ENCODE measurements around the gene DDT. TPM values are rescaled to one million over a fixed set of nuclear protein-coding genes. Genes with fewer than 3 reads are reported as not detected.
A peak's percentile ranks its signal among the peaks of the same experiment; 100 is the strongest.
"Not testable (repeated sequence)": the region's sequence is repeated elsewhere in the genome, so short reads cannot be mapped to it uniquely, and the experiment has no call there.

The DDT gene
- total RNA-seq (100 to 1,000 TPM in 1 of 7 donors, 10 to 100 TPM in 6; 63.4 to 112 (median 67.8) TPM), polyA plus RNA-seq (100 to 1,000 TPM; 138 to 224 (median 154) TPM)
- long read RNA-seq, donor 1, transcript DDT-202 (3 exons, 713 nt) = major isoform, 42 of 44 reads
- long read RNA-seq, donor 1, partial matches to known transcripts = 0 of 44 reads
- long read RNA-seq, donor 1, other reads (novel, unspliced or antisense) = 0 of 44 reads
- long read RNA-seq, donor 2, transcript DDT-202 (3 exons, 713 nt) = major isoform, 32 of 34 reads
- long read RNA-seq, donor 2, partial matches to known transcripts = 0 of 34 reads
- long read RNA-seq, donor 2, other reads (novel, unspliced or antisense) = 0 of 34 reads

- peaks cover 0 to 25% (median 6%) of the 10 kb centered on the region in 6 donors for H3K4me1 ChIP-seq
- H3K9me3 ChIP-seq; intact Hi-C loops (cut with DNase I; ENCODE audit: low total_unique reads); H3K27ac ChIP-seq; DNase-seq; H3K4me3 ChIP-seq; H3K27me3 ChIP-seq (replicated peaks in 1 of 7): not testable (repeated sequence)
- H3K36me3 ChIP-seq = peaks cover 0 to 27% (median 24%) of the 10 kb centered on the region in 6 donors
- no CpG with 5 or more reads among the region's 29 CpGs for WGBS, 5 donors
Observed at GRCh38 chr22:23974345-23974744, at the start of gene DDT. Gene DDT (minus strand): TSS chr22:23974441. CDS start chr22:23974414, 27 bp downstream.

DNA sequence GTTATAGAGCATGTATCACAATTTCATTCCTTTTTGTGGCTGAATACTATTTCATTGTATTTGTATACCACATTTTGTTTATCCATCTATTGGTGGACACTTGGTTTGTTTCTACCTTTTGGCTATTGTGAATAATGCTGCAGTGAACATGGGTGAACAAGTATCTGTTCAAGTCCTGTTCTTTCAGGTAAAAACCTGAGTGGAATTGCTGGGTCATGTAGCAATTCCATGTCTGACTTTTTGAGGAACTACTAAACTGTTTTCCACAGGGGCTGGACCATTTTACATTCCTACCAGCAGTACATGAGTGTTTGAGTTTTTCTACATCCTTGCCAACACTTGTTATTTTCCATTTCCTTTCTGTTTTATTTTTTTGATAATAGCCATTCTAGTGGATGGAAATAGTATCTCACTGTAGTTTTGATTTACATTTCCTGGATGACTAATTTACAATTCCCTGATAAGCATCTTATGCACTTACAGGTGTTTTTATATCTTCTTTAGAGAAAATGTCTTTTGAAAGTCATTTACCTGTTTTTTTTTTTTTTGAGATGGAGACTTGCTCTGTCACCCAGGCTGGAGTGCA lies 49.1 kb upstream of the DDT start:
- intact Hi-C loops (cut with DNase I; ENCODE audit: low total_unique reads) = no loop called here

DNA sequence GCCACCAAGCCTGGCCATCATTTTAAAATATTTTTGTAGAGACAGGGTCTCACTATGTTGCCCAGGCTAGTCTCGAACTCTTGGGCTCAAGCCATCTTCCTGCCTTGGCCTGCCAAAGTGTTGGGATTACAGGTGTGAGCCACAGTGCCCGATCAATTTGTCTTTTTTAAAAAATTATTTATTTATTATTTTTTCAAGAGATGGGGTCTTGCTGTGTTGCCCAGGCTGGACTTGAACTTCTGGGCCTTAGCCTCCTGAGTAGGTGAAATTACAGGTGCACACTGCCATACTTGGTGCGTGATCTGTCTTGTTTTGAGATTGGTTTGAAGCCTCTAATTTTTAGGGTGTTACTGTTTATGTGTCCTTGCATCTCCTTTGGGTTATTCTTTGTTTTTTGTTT lies 47.1 kb upstream of the DDT start:
- Histone ChIP-seq H3K27ac (no peak overlapping the region), H3K36me3 (peaks cover 0 to 22% (median 6%) of the 10 kb centered on the region in 6 donors), H3K4me1 (peaks cover 0 to 6% (median 0%) of the 10 kb centered on the region in 6 donors), H3K27me3 (replicated peaks in 1 of 7) (no peaks in the 10 kb centered on the region), H3K9me3 (no peaks in the 10 kb centered on the region), H3K4me3 (no peak overlapping the region)
- 95 to 100% (median 96%) methylated on average over 3 of the region's 3 CpGs for WGBS, 5 donors
- intact Hi-C loops (cut with DNase I; ENCODE audit: low total_unique reads) = no loop called here
- TF ChIP-seq POLR2A (IDR thresholded peaks at IDR 0.05) = no peak
- no peak for TF ChIP-seq POLR2AphosphoS5 (IDR thresholded peaks at IDR 0.05)
- TF ChIP-seq, protein P1, sequence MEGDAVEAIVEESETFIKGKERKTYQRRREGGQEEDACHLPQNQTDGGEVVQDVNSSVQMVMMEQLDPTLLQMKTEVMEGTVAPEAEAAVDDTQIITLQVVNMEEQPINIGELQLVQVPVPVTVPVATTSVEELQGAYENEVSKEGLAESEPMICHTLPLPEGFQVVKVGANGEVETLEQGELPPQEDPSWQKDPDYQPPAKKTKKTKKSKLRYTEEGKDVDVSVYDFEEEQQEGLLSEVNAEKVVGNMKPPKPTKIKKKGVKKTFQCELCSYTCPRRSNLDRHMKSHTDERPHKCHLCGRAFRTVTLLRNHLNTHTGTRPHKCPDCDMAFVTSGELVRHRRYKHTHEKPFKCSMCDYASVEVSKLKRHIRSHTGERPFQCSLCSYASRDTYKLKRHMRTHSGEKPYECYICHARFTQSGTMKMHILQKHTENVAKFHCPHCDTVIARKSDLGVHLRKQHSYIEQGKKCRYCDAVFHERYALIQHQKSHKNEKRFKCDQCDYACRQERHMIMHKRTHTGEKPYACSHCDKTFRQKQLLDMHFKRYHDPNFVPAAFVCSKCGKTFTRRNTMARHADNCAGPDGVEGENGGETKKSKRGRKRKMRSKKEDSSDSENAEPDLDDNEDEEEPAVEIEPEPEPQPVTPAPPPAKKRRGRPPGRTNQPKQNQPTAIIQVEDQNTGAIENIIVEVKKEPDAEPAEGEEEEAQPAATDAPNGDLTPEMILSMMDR (IDR thresholded peaks at IDR 0.05 in 8 of 11, conservative IDR thresholded peaks at IDR 0.05 in 3 of 11) = no peak
- DNase-seq = no peak

More for the DNA sequence above, 49.1 kb upstream of the DDT start:
- no peak for DNase-seq
- H3K27me3 ChIP-seq (replicated peaks in 1 of 7) = no peaks in the 10 kb centered on the region
- H3K4me1 ChIP-seq = peaks cover 0 to 20% (median 1%) of the 10 kb centered on the region in 6 donors
- TF ChIP-seq, protein P1 (IDR thresholded peaks at IDR 0.05 in 8 of 11, conservative IDR thresholded peaks at IDR 0.05 in 3 of 11) = no peak
- TF ChIP-seq POLR2A (IDR thresholded peaks at IDR 0.05) (no peak), POLR2AphosphoS5 (IDR thresholded peaks at IDR 0.05) (no peak)
- peak overlapping the region in 1 of 8 donors; percentile 3 for H3K27ac ChIP-seq
- H3K4me3 ChIP-seq = no peak overlapping the region
- peaks cover 0 to 12% (median 0%) of the 10 kb centered on the region in 6 donors for H3K36me3 ChIP-seq
- H3K9me3 ChIP-seq = no peaks in the 10 kb centered on the region

- Histone ChIP-seq H3K4me3 (no peak overlapping the region), H3K4me1 (peaks cover 6 to 30% (median 22%) of the 10 kb centered on the region in 6 donors), H3K27ac (no peak overlapping the region), H3K36me3 (peaks cover 0 to 12% (median 6%) of the 10 kb centered on the region in 6 donors), H3K9me3 (peaks cover 0 to 3% (median 0%) of the 10 kb centered on the region in 8 donors), H3K27me3 (replicated peaks in 1 of 7) (no peaks in the 10 kb centered on the region)
- TF ChIP-seq, protein P1 (IDR thresholded peaks at IDR 0.05 in 8 of 11, conservative IDR thresholded peaks at IDR 0.05 in 3 of 11) = no peak
- TF ChIP-seq POLR2A (IDR thresholded peaks at IDR 0.05) = no peak
- TF ChIP-seq POLR2AphosphoS5 (IDR thresholded peaks at IDR 0.05) = no peak
- DNase-seq = no peak
- intact Hi-C loops (cut with DNase I; ENCODE audit: low total_unique reads) = no loop called here
- 94 to 98% (median 97%) methylated on average over 1 of the region's 1 CpG for WGBS, 5 donors
Observed at GRCh38 chr22:24016156-24016555, 41.9 kb upstream of the DDT start.

Measured in spleen (tissue), 13 donors.